ENCODE data around the gene KRT9.
A peak's percentile ranks its signal among the peaks of the same experiment; 100 is the strongest.
"Not testable (repeated sequence)": the region's sequence is repeated elsewhere in the genome, so short reads cannot be mapped to it uniquely, and the experiment has no call there.

Gene KRT9

DNA sequence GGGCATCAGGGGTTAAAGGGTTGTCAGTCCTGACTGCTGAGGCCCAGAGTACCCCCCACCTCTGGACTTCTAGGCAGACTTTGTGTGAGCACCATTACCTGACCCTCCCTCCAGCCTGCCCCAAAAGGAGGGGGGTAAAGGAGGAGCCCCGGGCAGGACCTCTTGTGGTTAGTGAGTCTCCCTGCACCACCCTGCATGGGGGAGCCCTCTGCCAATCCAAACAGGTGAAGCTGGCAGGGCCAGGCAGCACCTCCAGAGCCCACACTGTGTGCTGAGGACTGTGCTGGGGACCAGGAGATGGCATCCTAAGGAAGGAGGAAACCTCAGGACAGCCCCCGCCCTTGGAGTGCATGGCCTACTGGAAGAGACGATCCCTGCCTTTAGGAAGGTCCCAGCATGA, 17.4 kb upstream of the KRT9 start:
- Mint-ChIP-seq H3K9me3 (no peaks in the 10 kb centered on the region), H3K27ac (no peak overlapping the region), H3K36me3 (ENCODE audit: low read depth) (no peaks in the 10 kb centered on the region), H3K4me3 (no peak overlapping the region), H3K27me3 (peaks cover 21% of the 10 kb centered on the region), H3K4me1 (ENCODE audit: low read depth) (peaks cover 3% of the 10 kb centered on the region)
- intact Hi-C loops (cut with micrococcal nuclease): no loop called here

DNA sequence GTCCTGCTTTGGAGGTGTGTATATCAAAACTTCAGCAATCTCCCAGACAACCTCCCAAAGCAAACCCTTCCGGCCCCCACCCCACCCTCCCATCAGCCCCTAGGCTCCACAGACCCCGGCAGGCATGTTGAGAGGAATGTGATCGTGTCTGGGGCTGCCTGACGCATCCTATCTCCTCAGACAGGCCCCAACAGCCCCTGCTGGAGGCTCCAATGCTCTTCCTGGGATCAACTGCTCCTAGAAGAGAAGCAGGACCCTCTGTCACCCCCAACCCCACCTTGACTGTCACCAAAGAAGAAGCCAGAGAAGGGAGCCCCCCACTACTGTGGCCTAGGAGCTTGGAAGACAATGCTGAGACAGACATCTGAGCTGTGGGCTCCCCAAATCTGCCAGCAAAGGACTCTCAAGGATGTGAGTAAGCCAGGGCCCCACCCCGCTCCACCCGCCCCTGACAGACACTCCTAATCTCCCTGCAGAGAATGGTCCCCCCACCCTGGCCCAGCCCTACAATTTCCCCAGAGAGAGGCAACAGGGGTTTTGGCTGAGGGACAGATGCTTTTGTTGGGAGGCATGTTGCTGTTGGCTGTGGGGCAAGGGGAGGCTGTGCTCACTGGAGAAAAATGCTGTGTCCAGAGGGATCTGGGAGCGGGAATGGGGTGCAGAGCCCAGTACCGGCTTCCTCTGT, 16.4 kb upstream of the KRT9 start:
- intact Hi-C loops (cut with micrococcal nuclease): no loop called here
- no peaks in the 10 kb centered on the region for H3K9me3 Mint-ChIP-seq

DNA sequence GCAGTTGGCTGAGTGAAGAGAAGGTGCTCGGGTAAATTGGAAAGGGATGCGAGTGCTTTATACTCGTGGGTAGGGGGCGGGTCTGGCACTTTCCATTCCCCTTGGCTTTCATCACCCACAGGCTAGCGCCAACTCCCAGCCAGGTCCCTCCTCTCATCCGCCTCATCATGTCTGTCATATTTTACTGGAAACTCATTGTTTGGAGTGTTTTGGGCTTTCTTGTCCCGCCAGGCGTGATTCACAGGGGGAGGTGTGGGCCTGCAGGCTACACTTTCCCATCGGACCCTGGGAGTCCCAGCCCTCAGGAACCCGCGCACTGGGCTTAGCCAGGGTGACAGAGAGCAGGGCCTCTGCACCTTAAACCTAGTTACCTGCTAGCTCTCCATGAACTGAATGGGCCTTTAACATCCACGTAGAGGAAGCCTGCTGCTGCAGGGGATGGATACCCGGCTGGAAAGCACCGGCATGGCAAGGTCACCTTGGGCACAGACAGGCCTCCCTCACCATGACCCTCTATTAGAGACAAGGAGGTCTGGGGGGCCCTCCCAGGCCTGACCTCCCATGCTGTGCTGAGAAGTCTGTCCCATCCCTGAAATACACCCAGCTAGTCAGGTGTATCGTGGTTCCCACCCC, 15.1 kb upstream of the KRT9 start, which contains the start of gene KRT14:
KRT14 (minus strand) TSS at position 33 of the 633 bp plus-strand sequence. CDS start 61 bp downstream, outside the sequence.
- Mint-ChIP-seq H3K4me3 (no peak within 1 kb of the TSS), H3K4me1 (ENCODE audit: low read depth) (peaks cover 5% of the 10 kb centered on the region), H3K36me3 (ENCODE audit: low read depth) (no peaks in the 10 kb centered on the region), H3K9me3 (no peaks in the 10 kb centered on the region), H3K27ac (no peak within 1 kb of the TSS), H3K27me3 (peaks cover 31% of the 10 kb centered on the region)
- intact Hi-C loops (cut with micrococcal nuclease): no loop called here

More for the DNA sequence above, 16.4 kb upstream of the KRT9 start:
- Mint-ChIP-seq H3K36me3 (ENCODE audit: low read depth) (no peaks in the 10 kb centered on the region), H3K4me1 (ENCODE audit: low read depth) (peaks cover 5% of the 10 kb centered on the region), H3K4me3 (no peak overlapping the region), H3K27ac (no peak overlapping the region), H3K27me3 (peaks cover 24% of the 10 kb centered on the region)

DNA sequence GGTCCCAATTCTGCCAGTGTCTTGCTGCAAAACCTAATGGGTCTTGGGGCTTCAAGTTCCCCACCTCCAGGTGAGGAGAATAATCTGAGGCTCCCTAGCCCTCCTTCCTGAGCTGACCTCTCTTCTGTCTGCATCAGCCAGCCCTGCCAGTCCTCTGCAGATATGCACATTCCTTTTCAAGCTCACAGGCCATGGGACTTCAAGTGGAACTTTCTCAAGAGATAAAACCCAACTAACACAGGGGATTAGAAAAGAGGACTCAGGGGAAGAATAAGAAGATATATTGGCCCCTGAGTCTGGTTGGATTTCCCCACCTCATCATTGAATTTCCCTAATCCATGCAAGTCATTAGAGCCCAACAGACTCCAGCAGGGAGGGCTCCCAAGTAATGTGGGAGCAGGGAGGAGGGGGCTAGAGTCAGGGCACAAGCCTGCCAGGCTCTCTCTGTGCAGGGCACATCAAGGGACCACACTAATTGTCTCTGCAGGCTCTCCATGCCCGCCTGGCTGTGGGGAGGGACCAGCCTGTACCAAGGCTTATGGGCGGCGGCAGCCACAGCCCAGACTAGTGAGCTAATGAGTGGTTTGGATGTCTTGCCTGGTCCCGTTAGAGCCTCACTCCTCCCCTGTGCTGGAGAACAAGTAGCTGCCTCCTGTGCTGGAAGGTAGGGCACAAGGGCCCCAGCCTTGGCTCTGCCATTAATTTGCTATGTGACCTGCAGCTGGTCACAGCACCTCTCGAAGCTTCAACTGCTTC, 13.6 kb upstream of the KRT9 start:
- Mint-ChIP-seq H3K4me3 (no peak overlapping the region), H3K27ac (no peak overlapping the region), H3K36me3 (ENCODE audit: low read depth) (no peaks in the 10 kb centered on the region), H3K27me3 (peaks cover 35% of the 10 kb centered on the region), H3K9me3 (no peaks in the 10 kb centered on the region), H3K4me1 (ENCODE audit: low read depth) (peaks cover 5% of the 10 kb centered on the region)
- intact Hi-C loops (cut with micrococcal nuclease): no loop called here

DNA sequence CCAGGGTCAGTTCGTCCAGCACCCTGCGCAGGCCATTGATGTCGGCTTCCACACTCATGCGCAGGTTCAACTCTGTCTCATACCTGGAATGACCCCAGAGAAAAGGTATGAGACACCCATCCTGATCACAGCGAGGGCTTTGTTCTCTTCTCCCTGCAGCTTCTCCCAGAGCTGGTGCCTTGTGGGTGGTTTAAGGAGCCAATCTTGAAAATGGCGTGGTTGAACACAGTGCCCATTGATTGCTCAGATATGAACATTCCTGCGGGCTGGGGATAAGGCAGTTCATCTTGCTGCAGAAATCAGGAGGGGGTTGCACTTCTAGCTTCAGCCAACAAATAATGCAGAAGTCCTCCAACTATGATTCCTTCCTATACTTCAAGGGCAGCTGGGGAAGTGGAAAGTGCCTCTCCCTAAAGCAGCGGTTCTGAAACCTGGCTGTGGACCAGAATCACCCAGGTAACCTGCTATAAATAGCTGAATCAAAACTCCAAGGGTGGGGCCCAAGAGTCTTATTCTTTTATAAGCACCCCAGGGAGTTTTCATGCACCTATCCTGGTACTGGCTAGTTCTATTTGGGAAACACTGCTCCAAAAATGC, 12.6 kb upstream of the KRT9 start:
- Mint-ChIP-seq H3K4me1 (ENCODE audit: low read depth) (peaks cover 15% of the 10 kb centered on the region), H3K27me3 (peaks cover 40% of the 10 kb centered on the region)

DNA sequence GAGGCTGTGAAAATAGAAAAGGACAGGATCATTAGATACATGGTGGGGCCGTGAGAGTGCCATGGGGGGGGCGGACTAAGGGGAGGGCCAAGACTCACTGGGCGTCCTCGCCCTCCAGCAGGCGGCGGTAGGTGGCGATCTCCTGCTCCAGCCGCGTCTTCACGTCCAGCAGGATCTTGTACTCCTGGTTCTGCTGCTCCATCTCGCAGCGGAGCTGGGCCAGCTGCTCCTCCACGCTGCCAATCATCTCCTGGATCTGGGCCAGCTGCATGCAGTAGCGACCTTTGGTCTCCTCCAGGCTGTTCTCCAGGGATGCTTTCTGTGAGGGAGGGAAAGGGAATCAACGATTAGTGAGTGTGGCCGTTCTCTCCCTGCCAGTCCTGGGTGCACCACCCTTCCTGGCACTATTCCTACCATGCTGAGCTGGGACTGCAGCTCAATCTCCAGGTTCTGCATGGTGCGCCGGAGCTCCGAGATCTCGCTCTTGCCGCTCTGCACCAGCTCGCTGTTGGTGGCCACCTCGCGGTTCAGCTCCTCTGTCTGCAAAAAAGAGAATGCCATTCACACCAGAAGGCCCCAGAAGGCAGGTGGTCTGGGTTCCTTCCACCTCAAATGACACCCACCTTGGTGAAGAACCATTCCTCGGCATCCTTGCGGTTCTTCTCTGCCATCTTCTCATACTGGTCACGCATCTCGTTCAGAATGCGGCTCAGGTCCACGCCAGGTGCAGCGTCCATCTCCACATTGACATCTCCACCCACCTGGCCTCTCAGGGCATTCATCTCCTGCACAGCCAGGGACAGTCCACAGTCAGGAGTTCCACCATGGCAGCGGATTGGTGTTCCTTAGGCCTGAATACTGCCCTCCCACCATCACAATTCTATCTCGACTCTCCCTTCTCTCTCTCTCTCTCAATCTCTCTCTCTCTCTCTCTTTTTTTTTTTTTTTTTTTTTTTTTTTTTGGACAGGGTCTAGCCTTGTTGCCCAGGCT, 11.6 kb upstream of the KRT9 start:
- Mint-ChIP-seq H3K4me1 (ENCODE audit: low read depth) (peaks cover 15% of the 10 kb centered on the region), H3K4me3 (no peak overlapping the region), H3K9me3 (no peaks in the 10 kb centered on the region), H3K36me3 (ENCODE audit: low read depth) (no peaks in the 10 kb centered on the region), H3K27ac (peak overlapping the region; percentile 15), H3K27me3 (peaks cover 40% of the 10 kb centered on the region)
- intact Hi-C loops (cut with micrococcal nuclease): no loop called here

More for the DNA sequence above, 12.6 kb upstream of the KRT9 start:
- intact Hi-C loops (cut with micrococcal nuclease); H3K4me3 Mint-ChIP-seq; H3K36me3 Mint-ChIP-seq (ENCODE audit: low read depth); H3K9me3 Mint-ChIP-seq; H3K27ac Mint-ChIP-seq: not testable (repeated sequence)

DNA sequence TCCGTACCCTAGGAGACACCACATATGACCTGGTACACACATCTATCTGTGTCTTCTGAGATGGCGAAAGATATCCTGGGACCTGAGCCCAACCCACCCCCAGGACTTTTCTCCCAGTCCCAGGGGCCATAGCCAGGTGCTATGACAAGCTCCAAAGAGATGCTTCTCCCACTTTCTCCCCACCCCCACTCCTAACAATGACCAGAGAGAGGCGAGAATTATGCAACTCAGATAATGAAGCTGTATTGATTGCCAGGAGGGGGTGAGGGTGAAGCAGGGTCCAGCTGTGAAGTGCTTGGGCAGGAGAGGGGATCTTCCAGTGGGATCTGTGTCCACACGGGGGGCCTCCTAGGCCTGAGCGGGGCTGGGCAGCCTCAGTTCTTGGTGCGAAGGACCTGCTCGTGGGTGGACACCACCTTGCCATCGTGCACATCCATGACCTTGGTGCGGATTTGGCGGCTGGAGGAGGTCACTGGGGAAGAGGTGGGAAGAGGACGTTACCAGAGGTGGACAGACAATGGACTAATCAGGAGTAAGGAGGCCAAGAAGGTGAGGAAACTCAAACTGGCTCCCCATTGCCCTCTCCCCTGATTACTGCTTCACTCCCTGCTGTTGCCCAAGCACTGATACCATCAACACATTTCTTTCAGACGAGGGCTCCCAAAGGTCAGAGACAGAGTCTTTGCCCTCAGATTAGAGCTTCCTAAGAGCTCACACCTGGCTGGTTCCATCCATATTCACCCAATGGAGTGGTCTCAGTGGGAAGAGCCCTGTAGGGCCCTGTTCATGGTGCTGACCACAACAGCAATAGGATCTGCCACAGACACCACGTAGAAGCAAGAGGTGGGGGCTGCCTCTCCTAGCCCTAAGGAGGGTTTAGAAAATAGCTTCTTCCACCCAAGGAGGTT, 10.5 kb upstream of the KRT9 start:
- H3K36me3 Mint-ChIP-seq (ENCODE audit: low read depth); H3K9me3 Mint-ChIP-seq; H3K4me3 Mint-ChIP-seq; intact Hi-C loops (cut with micrococcal nuclease): not testable (repeated sequence)
- H3K4me1 Mint-ChIP-seq (ENCODE audit: low read depth): peaks cover 15% of the 10 kb centered on the region
- H3K27me3 Mint-ChIP-seq: peaks cover 42% of the 10 kb centered on the region
- peak overlapping the region; percentile 15 for H3K27ac Mint-ChIP-seq

DNA sequence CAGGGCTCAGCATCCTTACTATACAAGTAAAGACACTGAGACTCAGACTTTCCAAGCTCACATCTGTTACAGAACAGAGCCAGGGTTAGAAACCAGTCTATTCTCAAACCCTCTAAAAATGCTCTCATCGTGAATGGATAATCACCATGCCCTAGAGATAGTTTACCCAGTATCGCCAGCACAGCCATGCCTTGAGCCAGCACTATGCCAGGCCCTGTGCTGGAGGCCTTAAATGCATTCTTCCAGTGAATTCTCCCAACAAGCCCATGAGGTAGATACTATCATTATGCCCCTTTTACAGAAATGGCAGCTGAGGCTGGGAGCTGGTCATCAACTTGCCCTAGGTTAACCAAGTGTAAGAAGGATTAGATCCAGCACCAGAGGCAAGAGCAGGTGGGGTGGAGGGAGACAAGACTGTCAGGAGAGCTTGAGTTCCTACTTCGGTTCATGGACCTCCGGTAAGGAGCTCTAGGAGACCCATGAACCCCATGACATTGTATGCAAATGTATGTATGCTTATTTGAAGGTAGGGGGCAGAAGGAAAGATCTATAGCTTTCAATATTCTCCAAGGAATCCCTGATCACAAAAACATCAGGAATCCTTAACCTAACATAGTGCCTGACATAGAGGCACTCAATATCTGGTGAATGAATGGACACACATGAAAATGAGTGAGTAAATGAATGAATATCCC, 9.7 kb upstream of the KRT9 start:
- H3K9me3 Mint-ChIP-seq: no peaks in the 10 kb centered on the region
- no peak overlapping the region for H3K4me3 Mint-ChIP-seq
- peaks cover 44% of the 10 kb centered on the region for H3K27me3 Mint-ChIP-seq
- H3K4me1 Mint-ChIP-seq (ENCODE audit: low read depth): peaks cover 15% of the 10 kb centered on the region
- H3K27ac Mint-ChIP-seq: no peak overlapping the region
- intact Hi-C loops (cut with micrococcal nuclease): no loop called here
- H3K36me3 Mint-ChIP-seq (ENCODE audit: low read depth): no peaks in the 10 kb centered on the region

DNA sequence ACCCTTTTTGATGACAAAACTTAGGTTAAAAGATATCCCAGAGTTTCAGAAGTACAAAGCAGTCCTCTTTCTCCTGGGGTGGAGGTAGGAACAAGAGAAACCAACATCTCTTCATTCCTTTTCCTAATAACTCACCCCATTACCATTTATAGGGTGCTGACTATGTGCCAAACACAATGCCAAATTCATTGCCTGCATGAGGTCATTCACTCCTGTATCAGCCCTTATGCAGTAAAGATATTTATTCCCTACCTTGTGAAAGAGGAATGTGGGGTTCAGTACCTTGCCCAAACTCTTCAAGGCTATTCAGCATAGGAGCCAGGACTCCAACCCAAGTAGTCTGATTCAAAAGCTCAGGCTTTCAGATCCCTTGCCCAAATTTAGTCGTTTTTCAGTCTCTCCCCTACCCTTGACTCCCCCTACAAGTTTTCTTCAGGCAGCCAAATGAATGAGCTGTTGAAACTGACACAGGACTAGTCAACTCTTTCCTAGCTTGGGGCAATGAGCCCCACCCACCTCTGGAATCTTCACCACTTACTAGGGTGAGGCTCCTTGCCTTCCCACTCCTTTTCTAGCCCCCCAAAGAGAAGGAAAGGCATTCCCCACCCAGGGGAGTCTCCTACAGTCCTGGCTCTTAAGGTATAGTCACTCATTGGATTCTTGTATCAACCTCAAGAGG, 9.0 kb upstream of the KRT9 start:
- Mint-ChIP-seq H3K9me3 (no peaks in the 10 kb centered on the region), H3K27ac (no peak overlapping the region), H3K27me3 (peaks cover 49% of the 10 kb centered on the region), H3K4me3 (no peak overlapping the region), H3K4me1 (ENCODE audit: low read depth) (peaks cover 15% of the 10 kb centered on the region), H3K36me3 (ENCODE audit: low read depth) (no peaks in the 10 kb centered on the region)
- intact Hi-C loops (cut with micrococcal nuclease): no loop called here

DNA sequence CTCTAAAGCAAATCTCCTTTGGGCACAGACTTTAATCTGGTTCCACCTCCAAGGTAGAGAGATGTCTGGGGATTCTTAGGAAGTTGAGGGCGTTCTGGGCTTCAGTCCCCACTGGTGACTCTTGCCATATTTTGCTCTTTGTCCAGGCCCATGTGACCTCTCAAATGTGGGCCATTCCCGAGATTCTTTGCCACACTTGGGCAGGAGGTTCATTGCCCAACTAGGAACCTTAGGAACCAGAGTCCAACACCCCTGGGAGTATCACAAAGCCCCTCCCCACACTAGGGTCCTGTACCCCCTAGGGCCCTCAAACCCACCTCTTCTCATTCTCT, 8.4 kb upstream of the KRT9 start:
- Mint-ChIP-seq H3K4me1 (ENCODE audit: low read depth) (peaks cover 15% of the 10 kb centered on the region), H3K27ac (peak overlapping the region; percentile 23), H3K4me3 (no peak overlapping the region), H3K9me3 (no peaks in the 10 kb centered on the region), H3K27me3 (peaks cover 52% of the 10 kb centered on the region), H3K36me3 (ENCODE audit: low read depth) (no peaks in the 10 kb centered on the region)
- intact Hi-C loops (cut with micrococcal nuclease): no loop called here

DNA sequence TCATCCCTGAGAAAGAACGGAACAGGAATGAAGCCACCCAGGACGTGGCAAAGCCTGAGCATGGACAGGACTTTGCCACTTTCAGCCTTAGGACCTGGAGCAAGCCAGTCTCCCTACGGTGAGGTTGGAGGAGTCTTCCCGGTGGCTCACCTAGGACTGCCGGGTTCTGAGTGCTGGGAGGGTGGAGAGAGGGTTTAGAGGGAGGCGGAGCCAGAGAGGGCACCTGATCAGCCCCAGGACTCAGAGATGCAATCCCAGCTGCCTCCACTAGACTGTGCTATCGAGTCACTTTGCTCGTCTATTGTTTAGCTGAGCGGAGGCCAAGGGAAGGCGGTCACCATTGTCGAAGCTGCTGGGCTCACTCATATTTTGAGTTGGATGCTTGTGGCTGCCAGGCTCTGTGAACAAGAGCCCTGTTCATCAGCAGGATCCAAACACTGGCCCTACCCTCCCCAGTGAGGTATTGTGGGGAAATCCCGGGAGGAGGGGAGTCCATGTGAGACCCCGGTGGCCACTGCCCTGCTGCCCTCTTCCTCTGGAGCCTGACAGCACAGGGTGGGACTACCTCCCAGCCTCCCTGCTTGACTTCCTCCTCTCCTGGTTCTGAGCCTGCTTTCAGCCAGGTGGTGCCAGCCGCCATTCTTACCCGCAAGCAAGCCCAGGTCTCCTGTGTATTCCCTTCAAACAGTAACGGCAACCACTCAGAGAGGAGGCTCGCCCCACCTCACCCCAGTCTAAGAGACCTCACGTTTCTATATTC, 7.8 kb upstream of the KRT9 start:
- no peak overlapping the region for H3K4me3 Mint-ChIP-seq
- intact Hi-C loops (cut with micrococcal nuclease): loop anchor here (1.0 kb wide), 3 partner anchors 27 to 83 kb away; no protein-coding TSS in a partner anchor
- H3K27ac Mint-ChIP-seq: peak overlapping the region; percentile 23
- peaks cover 54% of the 10 kb centered on the region for H3K27me3 Mint-ChIP-seq
- H3K4me1 Mint-ChIP-seq (ENCODE audit: low read depth): peaks cover 15% of the 10 kb centered on the region
- no peaks in the 10 kb centered on the region for H3K9me3 Mint-ChIP-seq
- H3K36me3 Mint-ChIP-seq (ENCODE audit: low read depth): no peaks in the 10 kb centered on the region
